PFSK-1 (cell line): Measurements from ENCODE around the gene CARD9.

Source experiments
- POLR2AphosphoS5 ChIP-seq: IDR thresholded peaks from 2 replicates; pipeline ENCODE4 v1.6.1; 2012; ENCODE audit warnings: low read depth, mild to moderate bottlenecking, control low read depth, low read length, moderate library complexity
- TAF1 ChIP-seq: IDR thresholded peaks from 2 replicates; pipeline ENCODE4 v1.6.1; 2012; ENCODE audit warnings: low read length, control low read depth, borderline replicate concordance; ENCODE audit not compliant: insufficient read depth
- TF ChIP-seq, protein P1 (sequence below), 2 experiments: IDR thresholded peaks; 2 replicates each; pipeline versions ENCODE4 v1.6.1 to v1.8.0; 2011 to 2012; ENCODE audit warnings: low read depth in 2 of 2, low read length in 2 of 2, control low read depth in 1 of 2, inconsistent platforms in 1 of 2, mild to moderate bottlenecking in 1 of 2, moderate library complexity in 1 of 2; ENCODE audit not compliant: insufficient read depth in 1 of 2

DNA sequence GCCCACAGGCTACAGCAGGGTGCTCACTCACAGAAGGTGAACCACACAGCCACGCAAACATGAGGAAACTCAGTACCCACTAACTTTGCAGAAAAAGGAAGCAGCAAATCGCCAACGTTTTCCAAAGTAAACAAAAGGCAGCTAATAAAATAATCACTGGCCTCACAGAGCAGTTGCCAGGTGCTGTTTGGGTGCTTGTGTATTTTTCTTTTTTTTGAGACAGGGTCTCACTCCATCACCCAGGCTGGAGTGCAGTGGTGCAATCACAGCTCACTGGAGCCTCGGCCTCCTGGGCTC is 22.7 kb upstream of the CARD9 start:
- TF ChIP-seq POLR2AphosphoS5 (no peak), TAF1 (no peak)
- TF ChIP-seq, protein P1, sequence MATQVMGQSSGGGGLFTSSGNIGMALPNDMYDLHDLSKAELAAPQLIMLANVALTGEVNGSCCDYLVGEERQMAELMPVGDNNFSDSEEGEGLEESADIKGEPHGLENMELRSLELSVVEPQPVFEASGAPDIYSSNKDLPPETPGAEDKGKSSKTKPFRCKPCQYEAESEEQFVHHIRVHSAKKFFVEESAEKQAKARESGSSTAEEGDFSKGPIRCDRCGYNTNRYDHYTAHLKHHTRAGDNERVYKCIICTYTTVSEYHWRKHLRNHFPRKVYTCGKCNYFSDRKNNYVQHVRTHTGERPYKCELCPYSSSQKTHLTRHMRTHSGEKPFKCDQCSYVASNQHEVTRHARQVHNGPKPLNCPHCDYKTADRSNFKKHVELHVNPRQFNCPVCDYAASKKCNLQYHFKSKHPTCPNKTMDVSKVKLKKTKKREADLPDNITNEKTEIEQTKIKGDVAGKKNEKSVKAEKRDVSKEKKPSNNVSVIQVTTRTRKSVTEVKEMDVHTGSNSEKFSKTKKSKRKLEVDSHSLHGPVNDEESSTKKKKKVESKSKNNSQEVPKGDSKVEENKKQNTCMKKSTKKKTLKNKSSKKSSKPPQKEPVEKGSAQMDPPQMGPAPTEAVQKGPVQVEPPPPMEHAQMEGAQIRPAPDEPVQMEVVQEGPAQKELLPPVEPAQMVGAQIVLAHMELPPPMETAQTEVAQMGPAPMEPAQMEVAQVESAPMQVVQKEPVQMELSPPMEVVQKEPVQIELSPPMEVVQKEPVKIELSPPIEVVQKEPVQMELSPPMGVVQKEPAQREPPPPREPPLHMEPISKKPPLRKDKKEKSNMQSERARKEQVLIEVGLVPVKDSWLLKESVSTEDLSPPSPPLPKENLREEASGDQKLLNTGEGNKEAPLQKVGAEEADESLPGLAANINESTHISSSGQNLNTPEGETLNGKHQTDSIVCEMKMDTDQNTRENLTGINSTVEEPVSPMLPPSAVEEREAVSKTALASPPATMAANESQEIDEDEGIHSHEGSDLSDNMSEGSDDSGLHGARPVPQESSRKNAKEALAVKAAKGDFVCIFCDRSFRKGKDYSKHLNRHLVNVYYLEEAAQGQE (IDR thresholded peaks at IDR 0.05; ENCODE audit: insufficient read depth in 1 of 2, low read depth in 2 of 2, low read length in 2 of 2), result no peak
